Measurements from ENCODE around the gene ENDOD1. TPM values are rescaled to one million over a fixed set of nuclear protein-coding genes. Genes with fewer than 3 reads are reported as not detected.
A peak's percentile ranks its signal among the peaks of the same experiment; 100 is the strongest.
"Not testable (repeated sequence)": the region's sequence is repeated elsewhere in the genome, so short reads cannot be mapped to it uniquely, and the experiment has no call there.

The ENDOD1 gene
- total RNA-seq, 3 donors from 2014 or later = 48.2 to 97.5 (median 70.9) TPM

DNA sequence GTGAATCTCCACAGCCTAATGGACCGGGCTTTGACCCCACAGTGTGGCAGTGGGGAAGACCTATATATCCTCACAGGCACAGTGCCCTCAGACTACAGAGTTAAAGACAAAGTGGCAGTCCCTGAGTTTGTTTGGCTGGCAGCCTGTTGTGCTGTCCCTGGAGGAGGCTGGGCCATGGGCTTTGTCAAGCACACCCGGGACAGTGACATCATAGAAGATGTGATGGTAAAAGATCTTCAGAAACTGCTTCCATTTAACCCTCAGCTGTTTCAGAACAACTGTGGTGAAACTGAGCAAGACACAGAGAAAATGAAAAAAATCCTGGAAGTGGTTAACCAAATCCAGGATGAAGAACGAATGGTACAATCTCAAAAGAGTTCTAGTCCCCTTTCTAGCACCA lies 39.0 kb downstream of the ENDOD1 start:
- no peak overlapping the region for H3K4me3 ChIP-seq
- intact Hi-C loops (cut with DNase I, micrococcal nuclease) = no loop called here
- ATAC-seq (no peak), DNase-seq (no peak)
- H3K36me3 ChIP-seq (ENCODE audit: low read depth) = no peaks in the 10 kb centered on the region
- H3K4me1 ChIP-seq (ENCODE audit: low read depth) = no peaks in the 10 kb centered on the region
- no peaks in the 10 kb centered on the region for H3K9me3 ChIP-seq
- TF ChIP-seq, protein P1, sequence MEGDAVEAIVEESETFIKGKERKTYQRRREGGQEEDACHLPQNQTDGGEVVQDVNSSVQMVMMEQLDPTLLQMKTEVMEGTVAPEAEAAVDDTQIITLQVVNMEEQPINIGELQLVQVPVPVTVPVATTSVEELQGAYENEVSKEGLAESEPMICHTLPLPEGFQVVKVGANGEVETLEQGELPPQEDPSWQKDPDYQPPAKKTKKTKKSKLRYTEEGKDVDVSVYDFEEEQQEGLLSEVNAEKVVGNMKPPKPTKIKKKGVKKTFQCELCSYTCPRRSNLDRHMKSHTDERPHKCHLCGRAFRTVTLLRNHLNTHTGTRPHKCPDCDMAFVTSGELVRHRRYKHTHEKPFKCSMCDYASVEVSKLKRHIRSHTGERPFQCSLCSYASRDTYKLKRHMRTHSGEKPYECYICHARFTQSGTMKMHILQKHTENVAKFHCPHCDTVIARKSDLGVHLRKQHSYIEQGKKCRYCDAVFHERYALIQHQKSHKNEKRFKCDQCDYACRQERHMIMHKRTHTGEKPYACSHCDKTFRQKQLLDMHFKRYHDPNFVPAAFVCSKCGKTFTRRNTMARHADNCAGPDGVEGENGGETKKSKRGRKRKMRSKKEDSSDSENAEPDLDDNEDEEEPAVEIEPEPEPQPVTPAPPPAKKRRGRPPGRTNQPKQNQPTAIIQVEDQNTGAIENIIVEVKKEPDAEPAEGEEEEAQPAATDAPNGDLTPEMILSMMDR (IDR thresholded peaks at IDR 0.05) = no peak

DNA sequence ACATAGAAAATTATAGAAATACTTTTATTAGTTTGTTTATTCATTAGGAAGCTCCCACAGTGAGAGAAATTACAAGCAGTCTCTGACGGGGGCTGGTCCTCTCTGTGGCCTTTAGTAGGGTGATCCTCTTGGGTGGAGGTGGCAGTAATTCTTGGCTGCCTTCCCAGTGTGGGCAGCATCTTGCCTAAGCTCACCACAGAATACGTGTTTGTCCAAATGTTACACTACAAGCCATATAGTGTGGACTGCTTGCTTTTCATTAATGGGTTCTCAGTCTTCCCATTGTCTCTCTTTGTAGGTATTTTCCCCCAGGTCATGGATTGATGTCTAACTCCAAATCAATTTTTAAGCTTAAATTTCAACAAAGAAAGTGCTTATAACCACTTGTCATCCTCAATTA lies 43.3 kb downstream of the ENDOD1 start:
- Histone ChIP-seq H3K36me3 (ENCODE audit: low read depth) (no peaks in the 10 kb centered on the region), H3K4me1 (ENCODE audit: low read depth) (no peaks in the 10 kb centered on the region), H3K9me3 (no peaks in the 10 kb centered on the region), H3K4me3 (no peak overlapping the region)
- DNase-seq (peak in 2 of 3 donors; percentile 42 to 69), ATAC-seq (peak; percentile 71)
- intact Hi-C loops (cut with DNase I, micrococcal nuclease) = no loop called here
- TF ChIP-seq, protein P1 (IDR thresholded peaks at IDR 0.05) = no peak

DNA sequence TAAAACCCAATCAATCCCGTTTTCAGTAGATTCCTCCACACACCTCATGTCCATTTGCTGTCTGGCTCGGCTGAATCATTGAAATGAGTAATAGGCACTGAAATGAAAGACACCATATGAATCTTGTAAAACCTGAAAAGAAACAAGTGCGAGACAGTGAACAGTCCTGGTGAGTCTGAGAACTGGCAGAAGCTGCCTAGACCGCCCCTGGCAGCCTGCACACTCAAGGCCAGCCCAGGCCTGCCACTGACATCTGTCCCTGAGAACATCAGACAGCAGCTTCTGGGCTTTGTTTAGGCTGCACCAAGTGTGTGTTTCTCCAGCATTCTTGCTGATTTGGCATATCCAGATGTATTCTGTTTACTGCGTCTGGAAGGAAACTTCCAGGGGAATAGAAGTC lies 44.8 kb downstream of the ENDOD1 start:
- H3K9me3 ChIP-seq = no peaks in the 10 kb centered on the region
- H3K36me3 ChIP-seq (ENCODE audit: low read depth) = no peaks in the 10 kb centered on the region
- ATAC-seq (peak; percentile 12), DNase-seq (no peak)
- intact Hi-C loops (cut with DNase I, micrococcal nuclease) = no loop called here
- TF ChIP-seq, protein P1 (IDR thresholded peaks at IDR 0.05) = no peak
- H3K4me3 ChIP-seq = no peak overlapping the region
- H3K4me1 ChIP-seq (ENCODE audit: low read depth) = no peaks in the 10 kb centered on the region

DNA sequence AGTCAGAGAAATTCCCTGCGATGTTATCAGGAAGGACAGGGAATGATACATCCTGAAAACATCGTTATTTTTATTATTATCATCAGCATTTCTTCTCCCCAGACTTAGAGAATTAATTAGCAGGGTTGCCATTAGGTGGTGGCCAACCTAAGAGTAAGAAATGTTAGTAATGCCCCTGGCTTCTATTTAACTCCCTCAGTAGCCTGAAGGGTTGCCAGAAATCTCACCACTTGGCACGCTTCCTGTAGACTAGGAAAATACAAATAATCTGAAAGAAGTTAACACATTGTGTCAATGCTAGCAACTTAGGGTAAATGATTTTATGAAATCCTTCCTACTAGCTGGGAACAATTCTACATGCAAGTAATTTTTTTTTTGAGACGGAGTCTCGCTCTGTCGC lies 45.5 kb downstream of the ENDOD1 start:
- Histone ChIP-seq H3K4me3 (no peak overlapping the region), H3K9me3 (no peaks in the 10 kb centered on the region), H3K36me3 (ENCODE audit: low read depth) (no peaks in the 10 kb centered on the region), H3K4me1 (ENCODE audit: low read depth) (no peaks in the 10 kb centered on the region)
- DNase-seq (no peak), ATAC-seq (no peak)
- TF ChIP-seq, protein P1 (IDR thresholded peaks at IDR 0.05) = no peak
- intact Hi-C loops (cut with DNase I, micrococcal nuclease) = loop anchor here in 1 of 2 donors (5.0 kb wide), 1 partner anchor 68 kb away; the partner anchor contains the start of gene SRSF8

DNA sequence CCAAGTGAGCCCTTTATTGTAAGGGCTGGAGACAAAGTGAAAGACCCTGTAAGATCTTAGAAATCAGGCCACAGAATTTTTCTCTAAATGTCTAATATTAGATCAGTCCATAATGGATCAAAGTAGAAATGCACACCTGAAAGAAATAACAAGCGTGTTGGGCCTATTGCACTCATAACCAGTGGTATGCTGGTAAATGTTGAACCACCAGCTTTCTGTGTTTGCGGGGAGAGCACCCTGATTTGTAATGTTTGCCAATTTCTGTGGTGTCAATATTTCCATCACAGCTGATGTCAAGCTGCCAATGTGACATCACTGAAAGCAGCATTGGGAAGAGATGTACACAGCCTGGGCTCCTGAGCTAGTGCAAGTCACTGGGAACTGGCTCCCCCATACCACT lies 46.2 kb downstream of the ENDOD1 start:
- H3K4me3 ChIP-seq = no peak overlapping the region
- intact Hi-C loops (cut with DNase I, micrococcal nuclease) = loop anchor here in 1 of 2 donors (5.0 kb wide), 1 partner anchor 69 kb away; the partner anchor contains the start of gene SRSF8
- H3K4me1 ChIP-seq (ENCODE audit: low read depth) = no peaks in the 10 kb centered on the region
- DNase-seq = no peak
- H3K9me3 ChIP-seq = no peaks in the 10 kb centered on the region
- H3K36me3 ChIP-seq (ENCODE audit: low read depth) = no peaks in the 10 kb centered on the region
- TF ChIP-seq, protein P1 (IDR thresholded peaks at IDR 0.05) = no peak
- ATAC-seq = no peak

DNA sequence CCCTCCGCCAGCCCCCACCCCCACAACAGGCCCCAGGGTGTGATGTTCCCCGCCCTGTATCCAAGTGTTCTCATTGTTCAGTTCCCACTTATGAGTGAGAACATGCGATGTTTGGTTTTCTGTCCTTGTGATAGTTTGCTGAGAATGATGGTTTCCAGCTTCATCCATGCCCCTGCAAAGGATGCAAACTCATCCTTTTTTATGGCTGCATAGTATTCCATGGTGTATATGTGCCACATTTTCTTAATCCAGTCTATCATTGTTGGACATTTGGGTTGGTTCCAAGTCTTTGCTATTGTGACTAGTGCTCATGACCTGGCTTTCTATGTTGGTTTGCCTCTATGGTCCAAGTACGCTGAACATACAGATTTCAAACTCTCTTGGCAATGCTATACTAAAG lies 47.1 kb downstream of the ENDOD1 start:
- intact Hi-C loops (cut with DNase I, micrococcal nuclease) = loop anchor here in 1 of 2 donors (5.0 kb wide), 1 partner anchor 69 kb away; the partner anchor contains the start of gene SRSF8
- H3K4me1 ChIP-seq (ENCODE audit: low read depth); H3K4me3 ChIP-seq: not testable (repeated sequence)

More for the DNA sequence above, 47.1 kb downstream of the ENDOD1 start:
- not testable (repeated sequence) for H3K36me3 ChIP-seq (ENCODE audit: low read depth); ATAC-seq; DNase-seq; H3K9me3 ChIP-seq
